ENCODE data around the gene FBXO40.

Gene FBXO40

DNA sequence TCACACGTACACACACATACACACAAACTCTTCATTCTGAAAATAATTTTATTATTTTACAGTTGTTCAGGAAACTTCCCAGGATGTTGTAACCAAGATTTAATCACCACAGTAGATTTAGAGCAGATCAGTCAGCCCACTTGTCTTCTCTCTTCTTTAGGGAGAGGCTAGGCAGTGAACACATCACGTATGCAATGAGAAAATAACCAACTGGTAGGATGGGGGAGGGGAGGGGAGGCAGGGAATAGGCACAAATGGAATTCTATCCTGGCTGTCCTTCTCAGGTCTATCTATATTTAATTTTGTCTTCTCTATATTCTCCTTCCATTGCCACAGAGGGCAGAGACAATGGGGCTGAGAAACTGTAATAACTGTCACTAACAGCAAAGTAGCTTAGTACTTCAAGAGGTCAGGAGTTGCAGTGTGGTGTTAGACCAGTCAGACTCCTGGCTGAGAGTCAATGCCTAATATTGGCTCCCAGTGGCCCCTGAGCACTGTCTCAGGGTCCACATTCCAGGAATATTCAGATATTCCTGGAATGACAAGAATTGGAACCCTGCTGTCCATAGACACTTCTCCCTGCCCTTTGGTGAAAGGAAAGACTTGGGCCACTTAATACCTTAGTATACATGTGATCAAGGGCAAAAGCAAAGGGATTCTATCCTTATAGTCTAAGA is 70.1 kb downstream of the FBXO40 start:
- FAIRE-seq = no peak

DNA sequence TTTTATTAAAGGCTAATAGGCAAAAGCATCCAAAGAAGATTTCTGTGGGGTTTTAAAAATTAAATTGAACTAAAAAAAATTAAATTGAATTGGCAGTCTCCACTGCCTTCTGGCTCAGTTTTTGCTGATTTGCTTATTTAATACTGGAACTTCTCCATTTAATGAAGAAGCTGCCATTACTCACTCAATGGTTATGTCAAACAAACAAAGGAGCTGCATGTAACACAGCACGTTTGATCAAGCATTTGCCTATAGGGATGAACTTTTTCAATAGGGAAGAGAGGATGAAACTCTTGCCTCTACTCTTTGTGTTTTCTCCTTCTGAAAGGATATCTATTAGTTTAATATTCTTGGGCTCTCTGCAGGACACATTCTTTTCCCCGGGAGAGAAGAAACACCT is 72.3 kb downstream of the FBXO40 start:
- FAIRE-seq = no peak

DNA sequence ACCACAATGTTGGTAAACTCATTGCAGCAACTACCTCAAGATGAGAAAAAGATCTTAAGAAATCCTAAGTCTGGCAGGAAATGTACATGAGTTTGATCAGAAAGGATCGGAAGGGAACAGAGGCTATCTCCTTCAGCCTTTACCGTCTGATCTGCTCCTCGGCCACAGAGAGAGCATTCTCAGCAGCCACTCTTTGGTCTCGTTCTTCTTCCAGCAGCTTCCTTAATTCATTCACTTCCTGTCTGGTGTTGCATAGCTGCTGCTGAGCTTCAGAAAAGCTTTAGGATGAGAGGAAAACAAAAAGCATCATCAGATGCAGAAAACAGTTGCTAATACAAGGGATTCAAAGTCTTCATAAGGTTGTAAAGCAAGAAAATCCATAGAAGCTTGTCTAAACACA is 74.2 kb downstream of the FBXO40 start:
- no peak for FAIRE-seq

DNA sequence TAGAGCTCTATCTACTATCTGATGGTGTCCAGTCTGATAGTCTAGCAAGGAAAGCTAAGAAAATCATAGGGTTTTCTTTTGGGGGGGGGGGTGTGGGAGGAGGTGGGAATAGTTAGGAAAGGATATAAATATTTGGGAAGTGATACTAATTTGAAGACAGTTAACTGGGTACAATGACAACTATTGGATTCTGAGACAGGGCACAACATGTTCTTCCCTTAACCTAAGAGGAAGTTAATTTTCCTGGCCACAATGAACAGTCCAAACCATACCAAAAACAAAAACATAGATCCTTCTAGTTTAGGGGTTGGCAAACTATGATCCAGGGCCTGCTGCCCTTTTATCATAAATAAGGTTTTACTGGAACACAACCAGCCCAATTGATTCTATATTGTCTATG is 77.5 kb downstream of the FBXO40 start:
- FAIRE-seq = no peak

DNA sequence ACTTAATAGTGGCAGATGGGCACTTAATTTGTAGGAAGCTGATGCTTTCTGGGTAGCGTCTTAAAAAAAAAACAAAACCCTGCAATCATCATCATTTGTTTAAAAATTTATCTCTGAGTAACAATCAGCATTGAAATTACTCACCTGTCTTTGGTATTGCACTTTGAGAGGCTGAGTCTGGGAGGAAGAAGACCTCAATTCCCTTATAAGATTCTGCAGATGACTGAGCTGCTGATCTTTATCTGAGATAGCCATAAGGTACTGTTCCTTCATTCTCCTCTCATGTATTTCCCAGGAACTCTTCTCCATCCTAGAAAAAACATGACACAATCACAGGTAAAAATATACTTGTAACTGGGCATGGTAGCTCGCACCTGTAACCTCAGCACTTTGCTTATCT is 84.0 kb downstream of the FBXO40 start:
- FAIRE-seq = no peak
